ENCODE measurements around the gene UPK1A. TPM values are rescaled to one million over a fixed set of nuclear protein-coding genes. Genes with fewer than 3 reads are reported as not detected.
"Not testable (repeated sequence)": the region's sequence is repeated elsewhere in the genome, so short reads cannot be mapped to it uniquely, and the experiment has no call there.

The UPK1A gene
- total and polyA plus RNA-seq, 9 donors = 0.06 to 0.20 TPM; not detected in 7

DNA sequence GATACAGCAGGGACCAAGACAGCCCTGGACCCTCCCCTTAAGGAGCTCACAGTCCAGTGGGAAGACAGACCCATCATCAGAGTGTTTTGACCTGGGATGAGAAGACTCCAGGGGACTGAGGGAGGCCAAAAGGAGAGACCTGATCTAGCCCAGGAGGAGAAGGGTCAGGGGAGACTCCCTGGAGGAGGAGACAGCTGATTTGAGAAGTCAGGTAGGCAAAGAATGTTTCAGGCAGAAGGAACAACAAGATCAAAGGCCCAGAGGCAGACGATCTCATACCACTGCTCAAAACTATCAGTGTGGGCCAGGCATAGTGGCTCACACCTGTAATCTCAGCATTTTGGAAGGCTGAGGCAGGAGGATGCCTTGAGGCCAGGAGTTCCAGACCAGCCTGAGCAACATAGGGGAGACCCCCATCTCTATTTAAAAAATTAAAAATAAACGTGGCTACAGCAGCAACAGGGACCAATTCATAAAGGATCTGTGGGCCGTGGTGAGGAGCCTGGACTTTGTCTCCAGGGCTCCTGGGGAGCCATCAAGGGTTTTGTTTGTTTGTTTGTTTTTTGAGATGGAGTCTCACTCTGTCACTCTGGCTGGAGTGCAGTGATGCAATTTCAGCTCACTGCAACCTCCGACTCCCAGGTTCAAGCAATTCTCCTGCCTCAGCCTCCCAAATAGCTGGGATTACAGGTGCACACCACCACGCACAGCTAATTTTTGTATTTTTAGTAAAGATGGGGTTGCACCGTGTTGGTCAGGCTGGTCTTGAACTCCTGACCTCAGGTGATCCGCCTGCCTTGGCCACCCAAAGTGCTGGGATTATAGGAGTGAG lies 20.4 kb upstream of the UPK1A start:
- TF ChIP-seq POLR2A (IDR thresholded peaks at IDR 0.05) (no peak), EP300 (IDR thresholded peaks at IDR 0.05) (no peak)
- TF ChIP-seq, protein P1, sequence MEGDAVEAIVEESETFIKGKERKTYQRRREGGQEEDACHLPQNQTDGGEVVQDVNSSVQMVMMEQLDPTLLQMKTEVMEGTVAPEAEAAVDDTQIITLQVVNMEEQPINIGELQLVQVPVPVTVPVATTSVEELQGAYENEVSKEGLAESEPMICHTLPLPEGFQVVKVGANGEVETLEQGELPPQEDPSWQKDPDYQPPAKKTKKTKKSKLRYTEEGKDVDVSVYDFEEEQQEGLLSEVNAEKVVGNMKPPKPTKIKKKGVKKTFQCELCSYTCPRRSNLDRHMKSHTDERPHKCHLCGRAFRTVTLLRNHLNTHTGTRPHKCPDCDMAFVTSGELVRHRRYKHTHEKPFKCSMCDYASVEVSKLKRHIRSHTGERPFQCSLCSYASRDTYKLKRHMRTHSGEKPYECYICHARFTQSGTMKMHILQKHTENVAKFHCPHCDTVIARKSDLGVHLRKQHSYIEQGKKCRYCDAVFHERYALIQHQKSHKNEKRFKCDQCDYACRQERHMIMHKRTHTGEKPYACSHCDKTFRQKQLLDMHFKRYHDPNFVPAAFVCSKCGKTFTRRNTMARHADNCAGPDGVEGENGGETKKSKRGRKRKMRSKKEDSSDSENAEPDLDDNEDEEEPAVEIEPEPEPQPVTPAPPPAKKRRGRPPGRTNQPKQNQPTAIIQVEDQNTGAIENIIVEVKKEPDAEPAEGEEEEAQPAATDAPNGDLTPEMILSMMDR (IDR thresholded peaks at IDR 0.05) = no peak
- 69 to 76% (median 74%) methylated on average over 7 of the region's 7 CpGs for WGBS, 3 donors
- Histone ChIP-seq H3K4me3 (no peak overlapping the region), H3K27ac (peak overlapping the region in 1 of 2 donors; percentile 81), H3K9me3 (no peaks in the 10 kb centered on the region), H3K36me3 (no peaks in the 10 kb centered on the region), H3K27me3 (no peaks in the 10 kb centered on the region), H3K4me1 (ENCODE audit: insufficient read depth) (peaks cover 10% of the 10 kb centered on the region)
- intact Hi-C loops (cut with DNase I) = no loop called here
- DNase-seq = no peak

DNA sequence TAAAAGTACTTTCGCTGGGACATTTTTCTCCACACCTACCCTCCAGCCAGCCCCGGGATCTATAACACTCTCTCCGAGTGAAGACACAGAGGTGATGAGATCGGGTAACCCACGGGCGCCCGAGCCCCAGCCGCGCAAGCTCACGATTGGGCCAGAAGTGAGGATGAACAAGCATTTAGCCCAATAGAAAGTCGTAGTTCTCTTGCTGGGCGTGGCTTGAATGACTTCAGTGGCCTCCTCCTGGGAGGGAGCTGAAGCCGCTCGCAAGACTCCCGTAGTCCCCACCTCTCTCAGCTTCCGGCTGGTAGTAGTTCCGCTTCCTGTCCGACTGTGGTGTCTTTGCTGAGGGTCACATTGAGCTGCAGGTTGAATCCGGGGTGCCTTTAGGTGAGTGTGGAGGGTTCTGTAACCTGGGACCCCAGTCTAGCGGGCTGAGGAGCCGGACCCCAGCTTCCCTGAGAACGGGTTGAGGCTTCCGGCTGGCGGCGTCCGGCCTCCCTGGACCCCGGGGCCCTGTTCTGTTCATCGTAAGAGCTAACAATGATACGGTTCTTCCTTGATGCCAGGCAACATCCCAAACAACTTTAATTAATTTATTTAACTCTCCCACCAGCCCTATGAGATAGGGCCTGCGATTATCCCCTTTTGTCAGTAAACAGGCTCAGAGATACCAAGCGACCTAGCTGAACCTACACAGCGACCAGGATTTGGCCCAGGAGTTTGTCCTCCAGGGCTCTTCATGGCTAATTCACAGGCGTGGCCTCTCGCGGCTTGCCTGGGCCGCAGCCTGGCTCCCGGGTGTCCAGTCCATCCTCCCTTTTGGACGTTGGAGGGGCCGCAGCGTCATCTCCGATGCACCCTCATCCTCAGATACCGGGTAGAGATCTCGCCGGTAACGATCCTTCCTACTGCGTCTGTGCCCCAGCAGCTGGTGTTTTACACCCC lies 18.0 kb upstream of the UPK1A start, which contains the start of gene COX6B1:
TSS of gene COX6B1 (plus strand) at position 307 of the 945 bp plus-strand sequence. CDS start 2,921 bp downstream, outside the sequence.
- H3K9me3 ChIP-seq = no peaks in the 10 kb centered on the region
- intact Hi-C loops (cut with DNase I) = no loop called here
- peak; percentile 86 to 94 (median 89) for DNase-seq
- WGBS, 3 donors = 0 to 1% (median 1%) methylated on average over 46 of the region's 46 CpGs
- TF ChIP-seq EP300 (IDR thresholded peaks at IDR 0.05) (no peak), POLR2A (IDR thresholded peaks at IDR 0.05) (peak; percentile 53)
- TF ChIP-seq, protein P1 (IDR thresholded peaks at IDR 0.05) = no peak
- H3K27me3 ChIP-seq = no peaks in the 10 kb centered on the region
- H3K4me3 ChIP-seq = peak within 1 kb of the TSS; percentile 68
- no peaks in the 10 kb centered on the region for H3K36me3 ChIP-seq
- peak within 1 kb of the TSS in 1 of 2 donors; percentile 25 for H3K27ac ChIP-seq
- H3K4me1 ChIP-seq (ENCODE audit: insufficient read depth) = peaks cover 10% of the 10 kb centered on the region

DNA sequence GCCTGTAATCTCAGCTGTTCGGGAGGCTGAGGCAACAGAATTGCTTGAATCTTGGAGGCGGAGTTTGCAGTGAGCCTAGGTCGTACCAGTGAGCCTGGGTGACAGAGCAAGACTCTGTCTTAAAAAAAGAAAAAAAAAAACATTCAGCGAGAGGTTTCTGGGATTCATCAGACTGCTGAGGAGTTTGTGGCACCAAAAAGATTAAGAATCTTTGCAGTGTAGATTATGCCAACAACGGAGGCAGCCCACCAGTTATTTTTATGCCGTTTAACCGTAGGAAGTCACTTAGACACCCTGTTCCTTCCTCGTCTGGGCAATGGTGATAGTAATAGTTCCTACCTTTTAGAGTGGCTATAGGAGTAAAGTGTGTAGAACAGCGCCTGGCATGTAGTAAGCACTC lies 15.7 kb upstream of the UPK1A start:
- Histone ChIP-seq H3K9me3 (no peaks in the 10 kb centered on the region), H3K4me3 (no peak overlapping the region), H3K36me3 (no peaks in the 10 kb centered on the region), H3K27ac (no peak overlapping the region), H3K27me3 (no peaks in the 10 kb centered on the region), H3K4me1 (ENCODE audit: insufficient read depth) (peaks cover 5% of the 10 kb centered on the region)
- no peak for DNase-seq
- TF ChIP-seq EP300 (IDR thresholded peaks at IDR 0.05) (no peak), POLR2A (IDR thresholded peaks at IDR 0.05) (no peak)
- TF ChIP-seq, protein P1 (IDR thresholded peaks at IDR 0.05) = no peak
- intact Hi-C loops (cut with DNase I) = no loop called here
- 81 to 87% (median 85%) methylated on average over 9 of the region's 9 CpGs for WGBS, 3 donors

DNA sequence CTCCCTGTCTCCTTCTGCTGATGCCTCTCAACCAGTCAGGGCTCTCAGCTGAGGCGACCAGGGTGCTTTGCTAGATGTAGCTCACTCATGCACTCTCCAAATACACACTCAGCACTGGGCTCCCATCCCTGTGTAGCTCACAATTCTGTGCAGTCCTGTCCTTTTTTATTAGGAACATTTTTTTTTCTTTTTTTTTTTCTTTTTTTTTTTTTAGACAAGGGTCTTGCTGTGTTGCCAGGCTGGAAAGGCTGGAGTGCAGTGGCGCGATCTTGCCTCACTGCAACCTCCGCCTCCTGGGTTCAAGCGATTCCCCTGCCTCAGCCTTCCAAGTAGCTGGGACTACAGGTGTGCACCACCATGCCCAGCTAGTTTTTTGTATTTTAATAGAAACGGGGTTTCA lies 11.5 kb upstream of the UPK1A start:
- H3K27ac ChIP-seq; H3K4me1 ChIP-seq (ENCODE audit: insufficient read depth); intact Hi-C loops (cut with DNase I); H3K9me3 ChIP-seq; H3K27me3 ChIP-seq; DNase-seq; H3K4me3 ChIP-seq; H3K36me3 ChIP-seq: not testable (repeated sequence)
- WGBS, 3 donors = 93 to 96% (median 96%) methylated on average over 6 of the region's 6 CpGs

Data from ovary (tissue), 9 donors.